WTC11 (cell line): ENCODE data around the gene ADAM12. TPM values are rescaled to one million over a fixed set of nuclear protein-coding genes. Genes with fewer than 3 reads are reported as not detected.

Experiments used
- ATAC-seq: fragments of 200-7000 bp; cut with Tn5 transposase; 2 replicates; pipeline ENCODE4 v1.10.0; 2021; ENCODE audit warnings: mild to moderate bottlenecking, moderate library complexity
- CTCF ChIA-PET: fragments of 300-600 bp; sonication (Branson Sonifier 250); formaldehyde crosslinking; loops from one replicate; lab custom pipeline; 2021; ENCODE audit warnings: antibody characterized with exemption; lab: Charles Lee
- POLR2A ChIA-PET: fragments of 350-600 bp; sonication (Branson Sonifier 250); formaldehyde crosslinking; loops from one replicate; lab custom pipeline; 2021; ENCODE audit warnings: antibody characterized with exemption; lab: Charles Lee
- DNase-seq: peaks from one replicate; pipeline ENCODE4 v3.0.0; 2021; ENCODE audit warnings: low spot score
- H3K27ac Mint-ChIP-seq: 2 replicates; pipeline ENCODE4 v1.8.0; 2021; ENCODE audit warnings: mixed read lengths
- H3K27me3 Mint-ChIP-seq: 2 replicates; pipeline ENCODE4 v1.8.0; 2021; ENCODE audit warnings: low read depth, mild to moderate bottlenecking, moderate library complexity, mixed read lengths
- H3K36me3 Mint-ChIP-seq: 2 replicates; pipeline ENCODE4 v1.8.0; 2021; ENCODE audit warnings: mixed read lengths
- H3K4me1 Mint-ChIP-seq: 2 replicates; pipeline ENCODE4 v1.8.0; 2022; ENCODE audit warnings: mixed read lengths
- H3K4me3 Mint-ChIP-seq: 2 replicates; pipeline ENCODE4 v1.8.0; 2021; ENCODE audit warnings: mild to moderate bottlenecking, moderate library complexity, mixed read lengths
- H3K9me3 Mint-ChIP-seq: 2 replicates; pipeline ENCODE4 v1.8.0; 2021; ENCODE audit warnings: mixed read lengths
- ATF2 ChIP-seq: sonication (generic); formaldehyde crosslinking; IDR thresholded peaks from 2 replicates; pipeline ENCODE4 v1.8.1; 2022; ENCODE audit warnings: low read depth, missing genetic modification reagents, borderline replicate concordance
- ATF6 ChIP-seq: sonication (generic); formaldehyde crosslinking; IDR thresholded peaks from 2 replicates; pipeline ENCODE4 v1.8.1; 2023; ENCODE audit warnings: mild to moderate bottlenecking, missing genetic modification reagents
- CREB1 ChIP-seq: sonication (generic); formaldehyde crosslinking; IDR thresholded peaks from 2 replicates; pipeline ENCODE4 v1.8.0; 2023; ENCODE audit warnings: mild to moderate bottlenecking, missing genetic modification reagents
- CREM ChIP-seq: sonication (generic); formaldehyde crosslinking; IDR thresholded peaks from 2 replicates; pipeline ENCODE4 v1.8.1; 2022; ENCODE audit warnings: mild to moderate bottlenecking, missing genetic modification reagents, moderate library complexity
- E2F1 ChIP-seq: sonication (generic); formaldehyde crosslinking; IDR thresholded peaks from 2 replicates; pipeline ENCODE4 v1.8.0; 2022; ENCODE audit warnings: mild to moderate bottlenecking, missing genetic modification reagents
- ESRRA ChIP-seq: sonication (generic); formaldehyde crosslinking; IDR thresholded peaks from 2 replicates; pipeline ENCODE4 v1.8.1; 2022; ENCODE audit warnings: mild to moderate bottlenecking, missing genetic modification reagents, borderline replicate concordance
- GTF2I ChIP-seq: fragments of 250-450 bp; sonication (Bioruptor Pico); conservative IDR thresholded peaks from 2 replicates; pipeline ENCODE4 v1.4.0; 2021; ENCODE audit warnings: mild to moderate bottlenecking
- HMGA2 ChIP-seq: fragments of 250-450 bp; sonication (Bioruptor Pico); IDR thresholded peaks from 2 replicates; pipeline ENCODE4 v1.4.0; 2021; ENCODE audit warnings: mild to moderate bottlenecking, moderate library complexity
- MXD4 ChIP-seq: fragments of 250-450 bp; sonication (Bioruptor Pico); IDR thresholded peaks from 2 replicates; pipeline ENCODE4 v1.8.0; 2021; ENCODE audit warnings: mild to moderate bottlenecking, moderate library complexity, borderline replicate concordance
- NFATC4 ChIP-seq: fragments of 250-450 bp; sonication (Bioruptor Pico); IDR thresholded peaks from 2 replicates; pipeline ENCODE4 v1.9.0; 2021; ENCODE audit warnings: mild to moderate bottlenecking
- NFE2L1 ChIP-seq: sonication (generic); formaldehyde crosslinking; IDR thresholded peaks from 2 replicates; pipeline ENCODE4 v1.8.1; 2023; ENCODE audit warnings: missing genetic modification reagents
- SP1 ChIP-seq: sonication (generic); formaldehyde crosslinking; conservative IDR thresholded peaks from 2 replicates; pipeline ENCODE4 v1.8.1; 2022; ENCODE audit warnings: missing genetic modification reagents
- TCF7 ChIP-seq: sonication (generic); formaldehyde crosslinking; IDR thresholded peaks from 2 replicates; pipeline ENCODE4 v1.8.0; 2022; ENCODE audit warnings: mild to moderate bottlenecking, low read depth, missing genetic modification reagents, moderate library complexity
- TEAD4 ChIP-seq: sonication (generic); formaldehyde crosslinking; IDR thresholded peaks from 2 replicates; pipeline ENCODE4 v1.8.0; 2022; ENCODE audit warnings: mild to moderate bottlenecking, missing genetic modification reagents
- TP53 ChIP-seq: sonication (generic); formaldehyde crosslinking; IDR thresholded peaks from 2 replicates; pipeline ENCODE4 v1.8.1; 2023; ENCODE audit warnings: mild to moderate bottlenecking, missing genetic modification reagents
- ZNF219 ChIP-seq: sonication (generic); formaldehyde crosslinking; IDR thresholded peaks from 2 replicates; pipeline ENCODE4 v1.8.0; 2023; ENCODE audit warnings: missing genetic modification reagents, mild to moderate bottlenecking, borderline replicate concordance
- ZNF232 ChIP-seq: sonication (generic); formaldehyde crosslinking; IDR thresholded peaks from 2 replicates; pipeline ENCODE4 v1.8.0; 2022; ENCODE audit warnings: mild to moderate bottlenecking, missing genetic modification reagents
- ZNF423 ChIP-seq: fragments of 250-450 bp; sonication (Bioruptor Pico); IDR thresholded peaks from 2 replicates; pipeline ENCODE4 v2.1.2; 2022; ENCODE audit warnings: mild to moderate bottlenecking, moderate library complexity
- total RNA-seq: library from RNA; stranded (reverse); gene quantifications from 3 replicates; pipeline ENCODE4 v1.2.3, GENCODE V29; 2021
- TF ChIP-seq, protein P1 (sequence below): sonication (generic); formaldehyde crosslinking; IDR thresholded peaks from 2 replicates; pipeline ENCODE4 v1.8.0; 2022; ENCODE audit warnings: mild to moderate bottlenecking, missing genetic modification reagents
- TF ChIP-seq, protein P2 (sequence below): fragments of 250-450 bp; sonication (Bioruptor Pico); IDR thresholded peaks from 2 replicates; pipeline ENCODE4 v1.9.0; 2021; ENCODE audit warnings: mild to moderate bottlenecking, borderline replicate concordance
- TF ChIP-seq, protein P3 (sequence below): sonication (generic); formaldehyde crosslinking; conservative IDR thresholded peaks from 2 replicates; pipeline ENCODE4 v1.8.1; 2022; ENCODE audit warnings: mild to moderate bottlenecking, missing genetic modification reagents

ADAM12 gene
- total RNA-seq, 1 experiment from 2014 or later: 0.22 TPM

DNA sequence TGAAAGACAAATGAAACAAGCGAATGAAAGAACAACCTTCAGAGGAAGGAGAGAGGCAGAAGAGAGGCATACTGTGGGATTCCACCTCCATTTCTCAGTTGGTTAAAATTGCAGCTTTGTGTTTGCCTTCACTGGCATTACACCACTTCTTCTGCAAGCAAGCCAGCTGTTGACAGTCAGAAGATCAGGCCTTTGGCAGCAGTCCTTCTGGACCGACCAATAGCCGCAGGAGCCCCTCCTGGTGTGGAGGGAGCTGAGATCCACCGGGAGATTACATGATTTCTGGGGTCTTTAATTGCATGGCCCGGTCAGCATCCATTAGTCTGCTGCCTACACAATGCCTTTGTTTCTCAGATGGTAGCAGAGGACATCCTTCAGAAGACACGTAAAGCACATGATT, 206.7 kb downstream of the ADAM12 start:
- H3K4me3 Mint-ChIP-seq: no peak overlapping the region
- CTCF ChIA-PET: no interaction called here
- peaks cover 32% of the 10 kb centered on the region for H3K4me1 Mint-ChIP-seq

DNA sequence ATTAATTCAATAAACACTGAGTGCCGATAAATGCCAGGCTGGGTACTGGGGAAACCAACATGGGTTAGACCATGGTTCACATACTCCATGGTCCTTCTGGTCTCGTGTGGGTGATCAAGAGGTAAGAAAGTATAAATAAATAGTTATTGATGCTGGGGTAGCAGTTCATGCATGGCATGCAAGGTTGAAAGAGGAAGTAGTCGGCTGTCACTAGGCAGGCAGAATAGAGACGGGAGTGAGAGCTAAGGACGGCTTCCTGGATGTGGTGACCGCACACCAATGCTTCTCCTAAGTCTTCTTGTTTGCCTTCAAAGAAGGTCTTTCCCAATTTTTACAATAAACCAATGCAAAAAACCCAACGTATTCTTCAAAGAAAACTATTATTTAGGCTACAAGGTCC, 208.6 kb downstream of the ADAM12 start:
- Mint-ChIP-seq H3K27ac (no peak overlapping the region), H3K9me3 (no peaks in the 10 kb centered on the region), H3K27me3 (no peaks in the 10 kb centered on the region), H3K4me3 (no peak overlapping the region), H3K4me1 (peaks cover 49% of the 10 kb centered on the region), H3K36me3 (no peaks in the 10 kb centered on the region)
- DNase-seq (no peak), ATAC-seq (no peak)
- POLR2A ChIA-PET: no interaction called here
- CTCF ChIA-PET: interaction anchor here (1.0 kb wide), 1 partner anchor 208 kb away, joined by 3 read pairs; no protein-coding TSS in a partner anchor
- TF ChIP-seq ZNF423: no peak
- no peak for TF ChIP-seq ESRRA (CRISPR knock-in tag)
- TF ChIP-seq CREM (CRISPR knock-in tag): no peak
- no peak for TF ChIP-seq NFE2L1 (CRISPR knock-in tag)
- no peak for TF ChIP-seq SP1 (CRISPR knock-in tag)

More for the DNA sequence above, 206.7 kb downstream of the ADAM12 start:
- POLR2A ChIA-PET: no interaction called here
- no peak overlapping the region for H3K27ac Mint-ChIP-seq
- no peaks in the 10 kb centered on the region for H3K27me3 Mint-ChIP-seq
- no peaks in the 10 kb centered on the region for H3K36me3 Mint-ChIP-seq
- no peak for DNase-seq
- ATAC-seq: no peak
- no peaks in the 10 kb centered on the region for H3K9me3 Mint-ChIP-seq
- TF ChIP-seq TP53 (CRISPR knock-in tag) (no peak), GTF2I (CRISPR knock-in tag) (no peak), NFATC4 (CRISPR knock-in tag) (no peak), CREB1 (CRISPR knock-in tag) (no peak), MXD4 (no peak)
- TF ChIP-seq, protein P1, sequence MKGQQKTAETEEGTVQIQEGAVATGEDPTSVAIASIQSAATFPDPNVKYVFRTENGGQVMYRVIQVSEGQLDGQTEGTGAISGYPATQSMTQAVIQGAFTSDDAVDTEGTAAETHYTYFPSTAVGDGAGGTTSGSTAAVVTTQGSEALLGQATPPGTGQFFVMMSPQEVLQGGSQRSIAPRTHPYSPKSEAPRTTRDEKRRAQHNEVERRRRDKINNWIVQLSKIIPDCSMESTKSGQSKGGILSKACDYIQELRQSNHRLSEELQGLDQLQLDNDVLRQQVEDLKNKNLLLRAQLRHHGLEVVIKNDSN (CRISPR knock-in tag): no peak
- TF ChIP-seq, all 79 proteins: peak for 0

DNA sequence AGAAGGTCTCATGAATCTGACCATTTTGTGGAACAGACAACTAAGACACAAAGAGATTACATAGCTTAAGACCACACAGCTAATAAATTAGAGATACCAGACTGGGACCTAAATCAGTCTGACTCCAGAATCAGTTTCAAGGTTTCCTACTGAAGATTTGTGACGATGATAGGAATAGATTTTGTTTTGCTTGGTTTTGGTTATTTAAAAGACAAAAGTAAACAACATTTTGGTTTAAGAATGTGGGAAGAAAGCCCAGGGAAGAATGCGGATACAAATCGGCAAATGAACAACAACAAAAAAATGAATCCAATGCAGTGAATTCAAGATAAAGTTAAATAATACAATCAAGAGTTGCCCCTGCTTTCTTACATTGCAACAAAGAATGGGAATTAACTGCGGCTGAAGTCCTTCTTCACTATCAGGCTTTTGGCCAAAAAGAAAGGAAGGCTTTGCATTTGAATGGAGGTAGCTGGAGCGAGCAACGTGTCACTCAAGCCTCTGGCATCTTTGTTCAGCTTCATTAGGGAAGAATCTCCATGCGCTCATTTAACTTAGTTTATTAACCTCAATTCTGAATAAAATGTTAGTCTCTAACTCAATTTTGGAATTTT, 210.8 kb downstream of the ADAM12 start:
- peak; percentile 57 for ATAC-seq
- no peaks in the 10 kb centered on the region for H3K27me3 Mint-ChIP-seq
- H3K9me3 Mint-ChIP-seq: no peaks in the 10 kb centered on the region
- POLR2A ChIA-PET: interaction anchor here (0.7 kb wide), 1 partner anchor 793 kb away, joined by 5 read pairs; no protein-coding TSS in a partner anchor
- no peaks in the 10 kb centered on the region for H3K36me3 Mint-ChIP-seq
- DNase-seq: no peak
- H3K27ac Mint-ChIP-seq: peak overlapping the region; percentile 94
- CTCF ChIA-PET: interaction anchor here (1.9 kb wide), 1 partner anchor 243 kb away, joined by 4 read pairs; no protein-coding TSS in a partner anchor
- H3K4me1 Mint-ChIP-seq: peaks cover 55% of the 10 kb centered on the region
- H3K4me3 Mint-ChIP-seq: peak overlapping the region; percentile 48
- no peak for TF ChIP-seq TCF7 (CRISPR knock-in tag)
- no peak for TF ChIP-seq ZNF232
- no peak for TF ChIP-seq E2F1 (CRISPR knock-in tag)
- TF ChIP-seq, protein P2, sequence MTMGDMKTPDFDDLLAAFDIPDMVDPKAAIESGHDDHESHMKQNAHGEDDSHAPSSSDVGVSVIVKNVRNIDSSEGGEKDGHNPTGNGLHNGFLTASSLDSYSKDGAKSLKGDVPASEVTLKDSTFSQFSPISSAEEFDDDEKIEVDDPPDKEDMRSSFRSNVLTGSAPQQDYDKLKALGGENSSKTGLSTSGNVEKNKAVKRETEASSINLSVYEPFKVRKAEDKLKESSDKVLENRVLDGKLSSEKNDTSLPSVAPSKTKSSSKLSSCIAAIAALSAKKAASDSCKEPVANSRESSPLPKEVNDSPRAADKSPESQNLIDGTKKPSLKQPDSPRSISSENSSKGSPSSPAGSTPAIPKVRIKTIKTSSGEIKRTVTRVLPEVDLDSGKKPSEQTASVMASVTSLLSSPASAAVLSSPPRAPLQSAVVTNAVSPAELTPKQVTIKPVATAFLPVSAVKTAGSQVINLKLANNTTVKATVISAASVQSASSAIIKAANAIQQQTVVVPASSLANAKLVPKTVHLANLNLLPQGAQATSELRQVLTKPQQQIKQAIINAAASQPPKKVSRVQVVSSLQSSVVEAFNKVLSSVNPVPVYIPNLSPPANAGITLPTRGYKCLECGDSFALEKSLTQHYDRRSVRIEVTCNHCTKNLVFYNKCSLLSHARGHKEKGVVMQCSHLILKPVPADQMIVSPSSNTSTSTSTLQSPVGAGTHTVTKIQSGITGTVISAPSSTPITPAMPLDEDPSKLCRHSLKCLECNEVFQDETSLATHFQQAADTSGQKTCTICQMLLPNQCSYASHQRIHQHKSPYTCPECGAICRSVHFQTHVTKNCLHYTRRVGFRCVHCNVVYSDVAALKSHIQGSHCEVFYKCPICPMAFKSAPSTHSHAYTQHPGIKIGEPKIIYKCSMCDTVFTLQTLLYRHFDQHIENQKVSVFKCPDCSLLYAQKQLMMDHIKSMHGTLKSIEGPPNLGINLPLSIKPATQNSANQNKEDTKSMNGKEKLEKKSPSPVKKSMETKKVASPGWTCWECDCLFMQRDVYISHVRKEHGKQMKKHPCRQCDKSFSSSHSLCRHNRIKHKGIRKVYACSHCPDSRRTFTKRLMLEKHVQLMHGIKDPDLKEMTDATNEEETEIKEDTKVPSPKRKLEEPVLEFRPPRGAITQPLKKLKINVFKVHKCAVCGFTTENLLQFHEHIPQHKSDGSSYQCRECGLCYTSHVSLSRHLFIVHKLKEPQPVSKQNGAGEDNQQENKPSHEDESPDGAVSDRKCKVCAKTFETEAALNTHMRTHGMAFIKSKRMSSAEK (CRISPR knock-in tag): no peak
- TF ChIP-seq ZNF219 (CRISPR knock-in tag): no peak
- TF ChIP-seq HMGA2 (CRISPR knock-in tag): no peak
- no peak for TF ChIP-seq ATF2
- TF ChIP-seq ATF6 (CRISPR knock-in tag): no peak
- no peak for TF ChIP-seq TEAD4 (CRISPR knock-in tag)
- TF ChIP-seq, protein P3, sequence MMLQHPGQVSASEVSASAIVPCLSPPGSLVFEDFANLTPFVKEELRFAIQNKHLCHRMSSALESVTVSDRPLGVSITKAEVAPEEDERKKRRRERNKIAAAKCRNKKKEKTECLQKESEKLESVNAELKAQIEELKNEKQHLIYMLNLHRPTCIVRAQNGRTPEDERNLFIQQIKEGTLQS (CRISPR knock-in tag): no peak
